Measurements from ENCODE around the gene NSUN3.

GRCh38 chr3:94093151-94093550 is 30.3 kb downstream of the NSUN3 start:
- TF ChIP-seq, protein P1, sequence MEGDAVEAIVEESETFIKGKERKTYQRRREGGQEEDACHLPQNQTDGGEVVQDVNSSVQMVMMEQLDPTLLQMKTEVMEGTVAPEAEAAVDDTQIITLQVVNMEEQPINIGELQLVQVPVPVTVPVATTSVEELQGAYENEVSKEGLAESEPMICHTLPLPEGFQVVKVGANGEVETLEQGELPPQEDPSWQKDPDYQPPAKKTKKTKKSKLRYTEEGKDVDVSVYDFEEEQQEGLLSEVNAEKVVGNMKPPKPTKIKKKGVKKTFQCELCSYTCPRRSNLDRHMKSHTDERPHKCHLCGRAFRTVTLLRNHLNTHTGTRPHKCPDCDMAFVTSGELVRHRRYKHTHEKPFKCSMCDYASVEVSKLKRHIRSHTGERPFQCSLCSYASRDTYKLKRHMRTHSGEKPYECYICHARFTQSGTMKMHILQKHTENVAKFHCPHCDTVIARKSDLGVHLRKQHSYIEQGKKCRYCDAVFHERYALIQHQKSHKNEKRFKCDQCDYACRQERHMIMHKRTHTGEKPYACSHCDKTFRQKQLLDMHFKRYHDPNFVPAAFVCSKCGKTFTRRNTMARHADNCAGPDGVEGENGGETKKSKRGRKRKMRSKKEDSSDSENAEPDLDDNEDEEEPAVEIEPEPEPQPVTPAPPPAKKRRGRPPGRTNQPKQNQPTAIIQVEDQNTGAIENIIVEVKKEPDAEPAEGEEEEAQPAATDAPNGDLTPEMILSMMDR (conservative IDR thresholded peaks at IDR 0.05): no peak
- TF ChIP-seq ZFX (IDR thresholded peaks at IDR 0.05): no peak
